HepG2 (cell line): ENCODE results near the gene KCTD5. TPM values are rescaled to one million over a fixed set of nuclear protein-coding genes. Genes with fewer than 3 reads are reported as not detected.

ENCODE experiments used
- ATAC-seq: fragments of 200-7000 bp; cut with Tn5 transposase; 3 replicates; pipeline ENCODE4 v1.9.1; 2020; ENCODE audit warnings: mild to moderate bottlenecking, moderate library complexity
- BruUV-seq: library from RNA; stranded (reverse); fragments of 400-500 nt; replicated peaks from 2 replicates; lab custom pipeline; 2021; lab: Mats Ljungman, UMichigan
- CTCF ChIA-PET: fragments of 300-600 bp; formaldehyde crosslinking; extraction: SDS; loops from one replicate; lab custom pipeline; 2021; ENCODE audit warnings: low total read pairs, inconsistent platforms, low intra/inter-chr PET ratio; lab: Yijun Ruan, JAX
- POLR2A ChIA-PET: fragments of 350-600 bp; sonication (Branson Sonifier 250); formaldehyde crosslinking; loops from one replicate; lab custom pipeline; 2020; ENCODE audit warnings: antibody characterized with exemption, inconsistent platforms; lab: Yijun Ruan, JAX
- DNase-seq: peaks from one replicate; pipeline ENCODE4 v3.0.0-alpha.2; 2015; ENCODE audit warnings: low spot score
- FAIRE-seq: peaks from 3 replicates; lab custom pipeline; 2011; peaks lifted over from hg19 to GRCh38; lab: Jason Lieb, UNC
- H2AFZ ChIP-seq: one replicate; pipeline ENCODE4 v1.6.1; 2011; ENCODE audit warnings: low read length, inconsistent platforms
- H3K27ac ChIP-seq: fragments of 300-600 bp; 3 replicates; pipeline ENCODE4 v1.8.0; 2011; ENCODE audit warnings: mixed run types, mild to moderate bottlenecking, mixed read lengths, low read length, inconsistent platforms; ENCODE audit not compliant: insufficient read depth; ENCODE audit errors: extremely low read length
- H3K27me3 ChIP-seq, 2 experiments: fragments of 200-600 bp in 1 of 2; 2 replicates in 1 of 2; 3 replicates in 1 of 2; pipeline versions ENCODE4 v1.6.0 to v1.8.0; 2011; ENCODE audit warnings: low read length in 2 of 2, mild to moderate bottlenecking in 2 of 2, moderate library complexity in 2 of 2, inconsistent platforms in 1 of 2; ENCODE audit not compliant: insufficient read depth in 2 of 2, control insufficient read depth in 1 of 2
- H3K36me3 ChIP-seq, 2 experiments: fragments of 200-600 bp in 1 of 2; replicated peaks in 1 of 2; 2 replicates in 1 of 2; 3 replicates in 1 of 2; pipeline versions ENCODE4 v1.5.1 to v1.8.0; 2011; ENCODE audit warnings: low read length in 2 of 2, inconsistent platforms in 1 of 2; ENCODE audit not compliant: insufficient read depth in 2 of 2, control insufficient read depth in 1 of 2
- H3K4me1 ChIP-seq: 2 replicates; pipeline ENCODE4 v1.5.1; 2012; ENCODE audit warnings: low read length, inconsistent platforms; ENCODE audit not compliant: insufficient read depth
- H3K4me2 ChIP-seq: 2 replicates; pipeline ENCODE4 v1.6.0; 2011; ENCODE audit warnings: low read depth, low read length, inconsistent platforms
- H3K4me3 ChIP-seq, 3 experiments: fragments of 200-600 bp in 1 of 3; sonication (generic), shearing (Covaris generic) in 1 of 3; replicated peaks in 1 of 3; 2 replicates each; pipeline ENCODE4 v1.5.1; 2011 to 2016; ENCODE audit warnings: low read length in 3 of 3, inconsistent platforms in 2 of 3, low read depth in 2 of 3, mild to moderate bottlenecking in 2 of 3, control low read depth in 1 of 3, mixed read lengths in 1 of 3; ENCODE audit not compliant: insufficient read depth in 1 of 3
- H3K79me2 ChIP-seq: one replicate; pipeline ENCODE4 v1.6.1; 2011; ENCODE audit warnings: low read length, inconsistent platforms; ENCODE audit not compliant: insufficient read depth
- H3K9ac ChIP-seq: 2 replicates; pipeline ENCODE4 v1.6.0; 2011; ENCODE audit warnings: mild to moderate bottlenecking, low read depth, low read length, inconsistent platforms; ENCODE audit not compliant: insufficient read depth
- H3K9me3 ChIP-seq: 2 replicates; pipeline ENCODE4 v1.5.1; 2012; ENCODE audit warnings: mild to moderate bottlenecking, low read length
- H4K20me1 ChIP-seq: 2 replicates; pipeline ENCODE4 v1.6.0; 2011; ENCODE audit warnings: inconsistent platforms, mild to moderate bottlenecking, low read length, moderate library complexity; ENCODE audit not compliant: insufficient read depth
- EZH2 ChIP-seq: conservative IDR thresholded peaks from 2 replicates; pipeline ENCODE4 v1.6.1; 2012; ENCODE audit warnings: mild to moderate bottlenecking, low read depth, low read length, moderate library complexity
- FOXK2 ChIP-seq: fragments of 450-650 bp; IDR thresholded peaks from 2 replicates; pipeline ENCODE4 v1.6.1; 2016
- GTF2F1 ChIP-seq: fragments of 150-350 bp; IDR thresholded peaks from 2 replicates; pipeline ENCODE4 v1.6.1; 2014; ENCODE audit warnings: low read length
- HOXA7 ChIP-seq: sonication (generic); formaldehyde crosslinking; IDR thresholded peaks from 2 replicates; pipeline ENCODE4 v1.8.1; 2022; ENCODE audit warnings: mild to moderate bottlenecking, missing genetic modification reagents, moderate library complexity
- MTA3 ChIP-seq: sonication (generic); formaldehyde crosslinking; IDR thresholded peaks from 2 replicates; pipeline ENCODE4 v1.4.0; 2020; ENCODE audit warnings: missing genetic modification reagents
- MXD1 ChIP-seq: sonication (generic); formaldehyde crosslinking; IDR thresholded peaks from 2 replicates; pipeline ENCODE4 v1.4.0; 2020; ENCODE audit warnings: mild to moderate bottlenecking, missing genetic modification reagents
- PHF8 ChIP-seq: sonication (generic); formaldehyde crosslinking; IDR thresholded peaks from 2 replicates; pipeline ENCODE4 v1.5.0; 2020; ENCODE audit warnings: missing genetic modification reagents
- SOX6 ChIP-seq, 2 experiments: fragments of 450-650 bp in 1 of 2; sonication (generic) in 1 of 2; formaldehyde crosslinking in 1 of 2; IDR thresholded peaks; 2 replicates each; pipeline versions ENCODE4 v1.4.0 to v1.6.1; 2017 to 2020; ENCODE audit warnings: antibody characterized with exemption in 1 of 2, mild to moderate bottlenecking in 1 of 2, missing genetic modification reagents in 1 of 2
- TBP ChIP-seq: sonication (generic); formaldehyde crosslinking; IDR thresholded peaks from 2 replicates; pipeline ENCODE4 v1.5.0; 2020; ENCODE audit warnings: missing genetic modification reagents
- ZBTB42 ChIP-seq: sonication (generic); formaldehyde crosslinking; IDR thresholded peaks from 2 replicates; pipeline ENCODE4 v1.5.0; 2020; ENCODE audit warnings: mild to moderate bottlenecking, missing genetic modification reagents
- ZNF10 ChIP-seq: sonication (generic); formaldehyde crosslinking; IDR thresholded peaks from 2 replicates; pipeline ENCODE4 v1.4.0; 2020; ENCODE audit warnings: mild to moderate bottlenecking, low read depth, missing genetic modification reagents, borderline replicate concordance
- ZNF546 ChIP-seq: sonication (generic); formaldehyde crosslinking; conservative IDR thresholded peaks from 2 replicates; pipeline ENCODE4 v1.8.1; 2023; ENCODE audit warnings: mild to moderate bottlenecking, missing genetic modification reagents
- ZNF562 ChIP-seq: sonication (generic); formaldehyde crosslinking; IDR thresholded peaks from 2 replicates; pipeline ENCODE4 v1.8.0; 2022; ENCODE audit warnings: missing genetic modification reagents, borderline replicate concordance
- ZNF766 ChIP-seq: sonication (generic); formaldehyde crosslinking; IDR thresholded peaks from 2 replicates; pipeline ENCODE4 v1.5.0; 2020; ENCODE audit warnings: missing genetic modification reagents, borderline replicate concordance
- ZNF883 ChIP-seq: sonication (generic); formaldehyde crosslinking; IDR thresholded peaks from 2 replicates; pipeline ENCODE4 v1.5.1; 2020; ENCODE audit warnings: mild to moderate bottlenecking, missing genetic modification reagents; ENCODE audit errors: not compliant biosample characterization
- ZSCAN5A ChIP-seq: sonication (generic); formaldehyde crosslinking; IDR thresholded peaks from 2 replicates; pipeline ENCODE4 v1.8.0; 2022; ENCODE audit warnings: mild to moderate bottlenecking, missing genetic modification reagents, borderline replicate concordance
- WGBS: methylation state at CpG from one replicate; pipeline ENCODE4 v1.1.6; 2017; ENCODE audit warnings: low lambda C conversion rate; 5-methylcytosine and 5-hydroxymethylcytosine counted together
- in situ Hi-C: cut with HindIII; loops from 2 replicates; pipeline ENCODE4 v1.10.0; 2017; ENCODE audit warnings: low pct_unique_long_range_greater_than_20kb; ENCODE audit not compliant: extremely low pct_ligation_motif_present
- intact Hi-C: fragments of 100-400 bp; cut with micrococcal nuclease; formaldehyde crosslinking; loops from one replicate; pipeline ENCODE4 v1.10.0; 2022; ENCODE audit not compliant: unreplicated experiment
- polyA plus RNA-seq, 8 experiments: library from polyadenylated mRNA; depleted of rRNA in 3 of 8; stranded (reverse) in 7 of 8; unstranded in 1 of 8; fragments of >200 nt; fragmentation: Illumina TruSeq in 4 of 8; extraction: Trizol in 4 of 8; gene quantifications; 2 replicates each; pipeline versions ENCODE4 v1.2.1 to v1.2.3, GENCODE V29; 2011 to 2016; ENCODE audit warnings: low read depth in 4 of 8, missing spikeins in 1 of 8, mixed read lengths in 1 of 8; ENCODE audit not compliant: insufficient read depth in 1 of 8
- total RNA-seq, 5 experiments: library from RNA; depleted of rRNA; stranded (reverse); fragments of >200 nt; fragmentation: Illumina TruSeq; extraction: Trizol; gene quantifications; 2 replicates each; pipeline ENCODE4 v1.2.3, GENCODE V29; 2016; ENCODE audit warnings: low read depth in 1 of 5

KCTD5 gene
- total and polyA plus RNA-seq, 2 of the 13 experiments (the other 11 are each of a cell fraction or from before 2014, with no cell fraction given), result 25.4 to 29.8 TPM

- no peaks in the 10 kb centered on the region for H3K79me2 ChIP-seq
- H3K9me3 ChIP-seq, result no peaks in the 10 kb centered on the region
- peaks cover 7 to 36% of the 10 kb centered on the region in 2 experiments for H3K27me3 ChIP-seq
- DNase-seq, result no peak
- H3K4me3 ChIP-seq, result no peak overlapping the region
- H3K4me2 ChIP-seq, result no peak overlapping the region
- no peak overlapping the region for H2AFZ ChIP-seq
- H3K4me1 ChIP-seq, result no peaks in the 10 kb centered on the region
- no TSS peak for BruUV-seq
- no peaks in the 10 kb centered on the region for H4K20me1 ChIP-seq
- ChIA-PET CTCF (no interaction called here), POLR2A (no interaction called here)
- TF ChIP-seq GTF2F1, result no peak
- in situ Hi-C loops, result no loop called here
- H3K36me3 ChIP-seq, result peaks cover 4 to 10% of the 10 kb centered on the region in 2 experiments; a peak in 3 of 5 replicates
- FAIRE-seq, result no peak
- intact Hi-C loops, result no loop called here
- H3K9ac ChIP-seq, result no peak overlapping the region
- WGBS, result 65% methylated on average over 3 of the region's 21 CpGs
- no peak for ATAC-seq
- H3K27ac ChIP-seq, result no peak overlapping the region
Measured at GRCh38 chr16:2712546-2712945, 30.2 kb downstream of the KCTD5 start.

- no peak for FAIRE-seq
- ChIA-PET POLR2A (no interaction called here), CTCF (no interaction called here)
- H3K9me3 ChIP-seq, result no peaks in the 10 kb centered on the region
- H3K27me3 ChIP-seq, result peaks cover 7 to 36% of the 10 kb centered on the region in 2 experiments
- no peak overlapping the region for H3K4me3 ChIP-seq
- no peaks in the 10 kb centered on the region for H4K20me1 ChIP-seq
- H3K4me1 ChIP-seq, result peaks cover under 1% of the 10 kb centered on the region
- no peaks in the 10 kb centered on the region for H3K79me2 ChIP-seq
- no peak for ATAC-seq
- WGBS, result 10% methylated on average over 2 of the region's 14 CpGs
- no TSS peak for BruUV-seq
- no peak overlapping the region for H2AFZ ChIP-seq
- no peak for DNase-seq
- no peak overlapping the region for H3K27ac ChIP-seq
- intact Hi-C loops (no loop called here), in situ Hi-C loops (no loop called here)
- 0 out of 5 replicates have a peak, but pooled peaks cover 0 to under 1% of the 10 kb centered on the region in 2 experiments for H3K36me3 ChIP-seq
- no peak overlapping the region for H3K9ac ChIP-seq
- H3K4me2 ChIP-seq, result no peak overlapping the region
- TF ChIP-seq ZNF766 (CRISPR knock-in tag) (no peak), FOXK2 (no peak), ZNF546 (no peak), HOXA7 (CRISPR knock-in tag) (no peak), TBP (no peak), MTA3 (CRISPR knock-in tag) (no peak), ZNF562 (CRISPR knock-in tag) (no peak), ZNF883 (CRISPR knock-in tag) (no peak), MXD1 (CRISPR knock-in tag) (no peak), PHF8 (CRISPR knock-in tag) (no peak), ZBTB42 (no peak), SOX6 (IDR thresholded peaks at IDR 0.05) (no peak), SOX6 (CRISPR knock-in tag; IDR thresholded peaks at IDR 0.05) (no peak), ZSCAN5A (CRISPR knock-in tag) (no peak), EZH2 (no peak), ZNF10 (CRISPR knock-in tag) (no peak)
Measured at GRCh38 chr16:2713523-2713922, 31.2 kb downstream of the KCTD5 start.
